HepG2 (cell line): Measurements from ENCODE around the gene NCCRP1. TPM values are rescaled to one million over a fixed set of nuclear protein-coding genes. Genes with fewer than 3 reads are reported as not detected.

Experiments
- ATAC-seq: fragments of 200-7000 bp; cut with Tn5 transposase; 3 replicates; pipeline ENCODE4 v1.9.1; 2020; ENCODE audit warnings: mild to moderate bottlenecking, moderate library complexity
- BruUV-seq: library from RNA; stranded (reverse); fragments of 400-500 nt; replicated peaks from 2 replicates; lab custom pipeline; 2021; lab: Mats Ljungman, UMichigan
- CTCF ChIA-PET: fragments of 300-600 bp; formaldehyde crosslinking; extraction: SDS; loops from one replicate; lab custom pipeline; 2021; ENCODE audit warnings: low total read pairs, inconsistent platforms, low intra/inter-chr PET ratio; lab: Yijun Ruan, JAX
- POLR2A ChIA-PET: fragments of 350-600 bp; sonication (Branson Sonifier 250); formaldehyde crosslinking; loops from one replicate; lab custom pipeline; 2020; ENCODE audit warnings: antibody characterized with exemption, inconsistent platforms; lab: Yijun Ruan, JAX
- DNase-seq: peaks from one replicate; pipeline ENCODE4 v3.0.0-alpha.2; 2015; ENCODE audit warnings: low spot score
- FAIRE-seq: peaks from 3 replicates; lab custom pipeline; 2011; peaks lifted over from hg19 to GRCh38; lab: Jason Lieb, UNC
- H2AFZ ChIP-seq: one replicate; pipeline ENCODE4 v1.6.1; 2011; ENCODE audit warnings: low read length, inconsistent platforms
- H3K27ac ChIP-seq: fragments of 300-600 bp; 3 replicates; pipeline ENCODE4 v1.8.0; 2011; ENCODE audit warnings: mixed run types, mild to moderate bottlenecking, mixed read lengths, low read length, inconsistent platforms; ENCODE audit not compliant: insufficient read depth; ENCODE audit errors: extremely low read length
- H3K27me3 ChIP-seq, 2 experiments: fragments of 200-600 bp in 1 of 2; 2 replicates in 1 of 2; 3 replicates in 1 of 2; pipeline versions ENCODE4 v1.6.0 to v1.8.0; 2011; ENCODE audit warnings: low read length in 2 of 2, mild to moderate bottlenecking in 2 of 2, moderate library complexity in 2 of 2, inconsistent platforms in 1 of 2; ENCODE audit not compliant: insufficient read depth in 2 of 2, control insufficient read depth in 1 of 2
- H3K36me3 ChIP-seq, 2 experiments: fragments of 200-600 bp in 1 of 2; replicated peaks in 1 of 2; 2 replicates in 1 of 2; 3 replicates in 1 of 2; pipeline versions ENCODE4 v1.5.1 to v1.8.0; 2011; ENCODE audit warnings: low read length in 2 of 2, inconsistent platforms in 1 of 2; ENCODE audit not compliant: insufficient read depth in 2 of 2, control insufficient read depth in 1 of 2
- H3K4me1 ChIP-seq: 2 replicates; pipeline ENCODE4 v1.5.1; 2012; ENCODE audit warnings: low read length, inconsistent platforms; ENCODE audit not compliant: insufficient read depth
- H3K4me2 ChIP-seq: 2 replicates; pipeline ENCODE4 v1.6.0; 2011; ENCODE audit warnings: low read depth, low read length, inconsistent platforms
- H3K4me3 ChIP-seq, 3 experiments: fragments of 200-600 bp in 1 of 3; sonication (generic), shearing (Covaris generic) in 1 of 3; replicated peaks in 1 of 3; 2 replicates each; pipeline ENCODE4 v1.5.1; 2011 to 2016; ENCODE audit warnings: low read length in 3 of 3, inconsistent platforms in 2 of 3, low read depth in 2 of 3, mild to moderate bottlenecking in 2 of 3, control low read depth in 1 of 3, mixed read lengths in 1 of 3; ENCODE audit not compliant: insufficient read depth in 1 of 3
- H3K79me2 ChIP-seq: one replicate; pipeline ENCODE4 v1.6.1; 2011; ENCODE audit warnings: low read length, inconsistent platforms; ENCODE audit not compliant: insufficient read depth
- H3K9ac ChIP-seq: 2 replicates; pipeline ENCODE4 v1.6.0; 2011; ENCODE audit warnings: mild to moderate bottlenecking, low read depth, low read length, inconsistent platforms; ENCODE audit not compliant: insufficient read depth
- H3K9me3 ChIP-seq: 2 replicates; pipeline ENCODE4 v1.5.1; 2012; ENCODE audit warnings: mild to moderate bottlenecking, low read length
- H4K20me1 ChIP-seq: 2 replicates; pipeline ENCODE4 v1.6.0; 2011; ENCODE audit warnings: inconsistent platforms, mild to moderate bottlenecking, low read length, moderate library complexity; ENCODE audit not compliant: insufficient read depth
- ADNP ChIP-seq: sonication (generic); formaldehyde crosslinking; IDR thresholded peaks from 2 replicates; pipeline ENCODE4 v1.4.0; 2020; ENCODE audit warnings: missing genetic modification reagents
- AGO1 ChIP-seq: fragments of 200-400 bp; formaldehyde crosslinking; IDR thresholded peaks from 2 replicates; pipeline ENCODE4 v1.6.1; 2017; ENCODE audit warnings: mild to moderate bottlenecking, low read depth, low read length, moderate library complexity; ENCODE audit not compliant: poor library complexity, severe bottlenecking
- AGO2 ChIP-seq: fragments of 200-400 bp; formaldehyde crosslinking; optimal IDR thresholded peaks from 2 replicates; pipeline ENCODE3; 2017; ENCODE audit warnings: mild to moderate bottlenecking, low read depth, low read length, moderate library complexity
- CAMTA2 ChIP-seq: sonication (generic); formaldehyde crosslinking; IDR thresholded peaks from 2 replicates; pipeline ENCODE4 v1.4.0; 2020; ENCODE audit warnings: mild to moderate bottlenecking, missing genetic modification reagents, borderline replicate concordance
- CENPT ChIP-seq: sonication (generic); formaldehyde crosslinking; IDR thresholded peaks from 2 replicates; pipeline ENCODE4 v1.8.0; 2022; ENCODE audit warnings: low read depth, mild to moderate bottlenecking, moderate library complexity, missing genetic modification reagents
- MAFK ChIP-seq, 2 experiments: IDR thresholded peaks in 1 of 2; conservative IDR thresholded peaks in 1 of 2; 2 replicates each; pipeline ENCODE4 v1.6.1; 2011; ENCODE audit warnings: improper control_type of control experiment in 2 of 2, low read length in 2 of 2
- MTA1 ChIP-seq: sonication (generic); formaldehyde crosslinking; IDR thresholded peaks from 2 replicates; pipeline ENCODE4 v1.4.0; 2020; ENCODE audit warnings: missing genetic modification reagents, mild to moderate bottlenecking, borderline replicate concordance
- NR3C1 ChIP-seq: sonication (generic); formaldehyde crosslinking; IDR thresholded peaks from 2 replicates; pipeline ENCODE4 v1.4.0; 2020; ENCODE audit warnings: missing genetic modification reagents
- POGZ ChIP-seq: sonication (generic); formaldehyde crosslinking; IDR thresholded peaks from 2 replicates; pipeline ENCODE4 v1.4.0; 2020; ENCODE audit warnings: mild to moderate bottlenecking, missing genetic modification reagents
- SNAI1 ChIP-seq: sonication (generic); formaldehyde crosslinking; IDR thresholded peaks from 2 replicates; pipeline ENCODE4 v1.5.0; 2020; ENCODE audit warnings: mild to moderate bottlenecking, missing genetic modification reagents, borderline replicate concordance
- SP1 ChIP-seq, 2 experiments: fragments of 450-650 bp in 1 of 2; sonication (generic) in 1 of 2; formaldehyde crosslinking in 1 of 2; IDR thresholded peaks; 2 replicates each; pipeline versions ENCODE4 v1.4.0 to v1.6.1; 2016 to 2020; ENCODE audit warnings: missing genetic modification reagents in 1 of 2
- ZBTB42 ChIP-seq: sonication (generic); formaldehyde crosslinking; IDR thresholded peaks from 2 replicates; pipeline ENCODE4 v1.5.0; 2020; ENCODE audit warnings: mild to moderate bottlenecking, missing genetic modification reagents
- ZNF775 ChIP-seq: sonication (generic); formaldehyde crosslinking; IDR thresholded peaks from 2 replicates; pipeline ENCODE4 v1.4.0; 2020; ENCODE audit warnings: missing genetic modification reagents, mild to moderate bottlenecking, moderate library complexity, borderline replicate concordance
- ZSCAN29 ChIP-seq: sonication (generic); formaldehyde crosslinking; conservative IDR thresholded peaks from 2 replicates; pipeline ENCODE4 v1.4.0; 2020; ENCODE audit warnings: mild to moderate bottlenecking, missing genetic modification reagents
- WGBS: methylation state at CpG from one replicate; pipeline ENCODE4 v1.1.6; 2017; ENCODE audit warnings: low lambda C conversion rate; 5-methylcytosine and 5-hydroxymethylcytosine counted together
- in situ Hi-C: cut with HindIII; loops from 2 replicates; pipeline ENCODE4 v1.10.0; 2017; ENCODE audit warnings: low pct_unique_long_range_greater_than_20kb; ENCODE audit not compliant: extremely low pct_ligation_motif_present
- intact Hi-C: fragments of 100-400 bp; cut with micrococcal nuclease; formaldehyde crosslinking; loops from one replicate; pipeline ENCODE4 v1.10.0; 2022; ENCODE audit not compliant: unreplicated experiment
- polyA plus RNA-seq, 8 experiments: library from polyadenylated mRNA; depleted of rRNA in 3 of 8; stranded (reverse) in 7 of 8; unstranded in 1 of 8; fragments of >200 nt; fragmentation: Illumina TruSeq in 4 of 8; extraction: Trizol in 4 of 8; gene quantifications; 2 replicates each; pipeline versions ENCODE4 v1.2.1 to v1.2.3, GENCODE V29; 2011 to 2016; ENCODE audit warnings: low read depth in 4 of 8, missing spikeins in 1 of 8, mixed read lengths in 1 of 8; ENCODE audit not compliant: insufficient read depth in 1 of 8
- total RNA-seq, 5 experiments: library from RNA; depleted of rRNA; stranded (reverse); fragments of >200 nt; fragmentation: Illumina TruSeq; extraction: Trizol; gene quantifications; 2 replicates each; pipeline ENCODE4 v1.2.3, GENCODE V29; 2016; ENCODE audit warnings: low read depth in 1 of 5
- TF ChIP-seq, protein P1 (sequence below): IDR thresholded peaks from 2 replicates; pipeline ENCODE4 v1.6.1; 2012; ENCODE audit warnings: low read depth, low read length, improper control_type of control experiment

The NCCRP1 gene
- total and polyA plus RNA-seq, 2 of the 13 experiments (the other 11 are each of a cell fraction or from before 2014, with no cell fraction given), result not detected

GRCh38 chr19:39174558-39175544 is 21.9 kb upstream of the NCCRP1 start:
- FAIRE-seq, result no peak
- no peak overlapping the region for H3K27ac ChIP-seq
- no peaks in the 10 kb centered on the region for H3K79me2 ChIP-seq
- H3K4me1 ChIP-seq, result peaks cover 16% of the 10 kb centered on the region
- H3K27me3 ChIP-seq, result no peaks in the 10 kb centered on the region; a peak in 1 of 5 replicates
- DNase-seq, result no peak
- POLR2A ChIA-PET, result no interaction called here
- peak; percentile 70 for TF ChIP-seq AGO2
- TF ChIP-seq MAFK (conservative IDR thresholded peaks at IDR 0.05 in 1 of 2, IDR thresholded peaks at IDR 0.05 in 1 of 2; ENCODE audit: low read length in 2 of 2), result no peak
- TF ChIP-seq AGO1, result peak; percentile 63
- no peak overlapping the region for H3K4me3 ChIP-seq
- no TSS peak for BruUV-seq
- WGBS, result 94% methylated on average over 36 of the region's 43 CpGs
- in situ Hi-C loops, result no loop called here
- no peak overlapping the region for H2AFZ ChIP-seq
- H4K20me1 ChIP-seq, result no peaks in the 10 kb centered on the region
- intact Hi-C loops, result no loop called here
- no peak overlapping the region for H3K4me2 ChIP-seq
- CTCF ChIA-PET, result no interaction called here
- no peak for ATAC-seq
- peaks cover 15 to 47% of the 10 kb centered on the region in 2 experiments; a peak in 4 of 5 replicates for H3K36me3 ChIP-seq
- no peaks in the 10 kb centered on the region for H3K9me3 ChIP-seq
- H3K9ac ChIP-seq, result no peak overlapping the region

- in situ Hi-C loops (no loop called here), intact Hi-C loops (no loop called here)
- ChIA-PET POLR2A (no interaction called here), CTCF (no interaction called here)
- Histone ChIP-seq H3K9ac (no peak overlapping the region), H2AFZ (no peak overlapping the region), H3K4me1 (peaks cover 9% of the 10 kb centered on the region), H3K4me3 (no peak overlapping the region), H4K20me1 (no peaks in the 10 kb centered on the region), H3K36me3 (peaks cover 15 to 44% of the 10 kb centered on the region in 2 experiments; a peak in 4 of 5 replicates), H3K79me2 (no peaks in the 10 kb centered on the region), H3K27me3 (no peaks in the 10 kb centered on the region; a peak in 1 of 5 replicates), H3K9me3 (no peaks in the 10 kb centered on the region), H3K27ac (no peak overlapping the region), H3K4me2 (no peak overlapping the region)
- FAIRE-seq (no peak), ATAC-seq (no peak), DNase-seq (no peak)
- WGBS, result 94% methylated on average over 6 of the region's 7 CpGs
- BruUV-seq, result no TSS peak
- TF ChIP-seq ADNP (CRISPR knock-in tag) (no peak), CENPT (CRISPR knock-in tag) (no peak), ZBTB42 (CRISPR knock-in tag) (no peak), NR3C1 (CRISPR knock-in tag) (no peak), MTA1 (no peak), SNAI1 (CRISPR knock-in tag) (no peak), SP1 (IDR thresholded peaks at IDR 0.05) (no peak), SP1 (CRISPR knock-in tag; IDR thresholded peaks at IDR 0.05) (no peak), ZNF775 (CRISPR knock-in tag) (no peak), ZSCAN29 (CRISPR knock-in tag) (no peak), CAMTA2 (CRISPR knock-in tag) (no peak), POGZ (CRISPR knock-in tag) (no peak)
- TF ChIP-seq, protein P1, sequence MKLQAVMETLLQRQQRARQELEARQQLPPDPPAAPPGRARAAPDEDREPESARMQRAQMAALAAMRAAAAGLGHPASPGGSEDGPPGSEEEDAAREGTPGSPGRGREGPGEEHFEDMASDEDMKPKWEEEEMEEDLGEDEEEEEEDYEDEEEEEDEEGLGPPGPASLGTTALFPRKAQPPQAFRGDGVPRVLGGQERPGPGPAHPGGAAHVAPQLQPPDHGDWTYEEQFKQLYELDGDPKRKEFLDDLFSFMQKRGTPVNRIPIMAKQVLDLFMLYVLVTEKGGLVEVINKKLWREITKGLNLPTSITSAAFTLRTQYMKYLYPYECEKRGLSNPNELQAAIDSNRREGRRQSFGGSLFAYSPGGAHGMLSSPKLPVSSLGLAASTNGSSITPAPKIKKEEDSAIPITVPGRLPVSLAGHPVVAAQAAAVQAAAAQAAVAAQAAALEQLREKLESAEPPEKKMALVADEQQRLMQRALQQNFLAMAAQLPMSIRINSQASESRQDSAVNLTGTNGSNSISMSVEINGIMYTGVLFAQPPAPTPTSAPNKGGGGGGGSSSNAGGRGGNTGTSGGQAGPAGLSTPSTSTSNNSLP, result no peak
These were observed 21.2 kb upstream of the NCCRP1 start for GRCh38 chr19:39175564-39175963.
